GM19455 (cell line): ENCODE measurements around the gene SF3A1.
A peak's percentile ranks its signal among the peaks of the same experiment; 100 is the strongest.

ENCODE experiments used
- ATAC-seq: cut with Tn5 transposase; IDR thresholded peaks from one replicate; pipeline ENCODE4 v1.9.1; 2021; ENCODE audit not compliant: unreplicated experiment

The SF3A1 gene

DNA sequence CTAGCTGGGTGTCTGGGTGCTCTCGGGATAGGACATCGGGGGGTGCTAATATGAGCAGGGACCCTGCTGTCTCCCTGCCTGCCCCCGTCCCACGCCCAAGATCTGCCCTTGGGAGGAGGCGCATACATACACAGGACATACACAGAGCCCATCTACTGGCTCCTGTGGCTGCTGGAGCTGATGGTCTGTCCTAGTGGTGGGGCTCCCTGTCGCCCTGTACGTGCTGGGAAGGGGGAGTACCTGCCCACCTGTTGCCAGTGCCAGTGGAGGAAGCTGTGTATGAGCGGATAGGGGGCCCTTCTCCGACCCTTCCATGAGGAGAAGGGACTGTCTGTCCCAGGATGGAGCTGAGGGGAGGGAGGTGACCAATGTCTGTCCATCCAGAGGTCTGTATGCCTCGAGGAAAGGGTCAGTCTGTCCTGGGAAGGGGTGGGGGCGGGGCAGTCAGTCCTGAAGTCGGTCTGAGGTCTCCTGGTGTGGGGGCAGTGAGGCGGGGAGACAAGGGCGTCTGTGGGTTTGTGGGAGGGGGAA is 30.9 kb downstream of the SF3A1 start:
- no peak for ATAC-seq

DNA sequence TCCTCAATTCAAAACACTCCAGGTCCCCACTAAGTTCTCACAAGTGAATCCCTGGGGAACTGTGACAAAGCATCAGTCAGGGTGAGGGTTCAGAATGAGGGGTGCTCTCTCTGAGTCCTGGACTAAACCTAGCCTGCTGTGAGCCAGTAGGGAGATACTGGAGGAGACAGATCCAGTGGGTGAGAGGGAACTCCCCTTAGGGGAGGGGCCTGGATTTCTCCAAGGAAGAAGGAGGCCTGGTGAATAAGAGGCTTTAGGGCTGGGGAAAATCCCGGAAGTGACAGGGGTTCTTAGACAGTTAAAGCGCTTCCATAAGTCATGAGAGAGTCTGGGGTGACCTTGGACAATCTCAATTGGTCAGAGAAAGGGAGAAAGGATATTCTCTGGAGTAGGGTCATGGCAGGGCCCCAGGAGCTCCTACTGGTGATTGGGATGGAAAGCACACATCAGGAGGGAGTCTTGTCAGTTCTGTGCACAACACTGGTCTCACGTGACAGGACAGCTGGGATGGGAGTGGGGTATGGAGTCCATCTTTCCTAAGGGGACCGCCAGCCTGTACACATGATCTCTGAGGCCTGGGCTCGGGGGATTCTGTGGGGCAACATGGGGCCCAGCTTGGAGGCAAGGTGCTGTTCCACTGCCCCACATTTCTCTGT is 31.5 kb downstream of the SF3A1 start:
- ATAC-seq: no peak

DNA sequence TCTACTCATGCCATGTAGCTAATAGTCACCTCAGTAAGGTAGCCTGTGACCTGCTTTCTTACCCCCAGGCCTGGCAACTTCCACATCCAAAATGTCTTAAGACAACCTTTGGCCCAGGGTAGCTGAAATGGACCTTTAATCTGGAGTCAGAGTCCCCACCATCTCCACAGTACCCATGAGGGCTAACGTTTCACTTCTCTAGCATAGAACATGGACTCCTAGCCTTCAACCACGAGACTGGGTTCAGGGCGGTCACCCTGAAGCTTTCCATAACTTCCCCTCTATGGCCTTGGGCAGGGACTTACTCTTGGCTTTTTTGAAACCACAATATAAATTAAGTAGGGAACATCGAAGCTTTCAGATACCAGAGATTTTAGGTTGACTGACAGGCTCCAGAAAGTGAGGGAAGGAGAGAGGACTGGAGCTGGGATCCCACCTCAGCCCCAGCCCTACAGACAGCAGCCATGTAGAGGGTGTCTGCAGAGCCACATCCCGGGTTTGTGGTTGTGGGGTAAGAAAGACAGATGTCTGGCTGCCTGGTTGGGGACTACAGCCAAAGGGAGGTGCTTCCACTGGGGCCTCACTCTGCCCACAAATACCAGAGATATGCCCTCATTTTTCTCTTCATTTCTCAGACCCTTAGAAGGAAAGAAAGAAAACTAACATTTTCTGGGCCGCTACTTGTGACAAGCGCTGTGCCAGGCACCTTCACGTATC is 32.5 kb downstream of the SF3A1 start:
- no peak for ATAC-seq

DNA sequence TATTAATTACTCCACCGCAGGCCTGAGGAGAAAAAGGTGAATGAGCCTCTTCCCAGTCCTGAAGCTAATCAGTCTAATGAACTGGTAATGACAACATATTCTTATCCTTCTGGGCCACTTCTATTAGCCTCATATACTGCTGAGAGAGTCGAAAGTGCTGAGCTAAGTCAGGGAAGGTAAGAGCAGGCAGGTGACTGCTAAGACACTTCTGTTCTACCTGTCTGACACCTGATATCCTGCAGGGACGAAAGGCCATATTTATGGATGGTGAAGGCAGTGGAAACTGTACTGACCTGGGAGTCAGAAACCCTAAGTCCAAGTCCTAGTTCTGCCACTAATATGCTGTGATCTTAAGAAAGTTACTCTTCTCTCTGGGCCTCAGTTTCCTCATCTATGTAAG is 33.4 kb downstream of the SF3A1 start:
- ATAC-seq: no peak

DNA sequence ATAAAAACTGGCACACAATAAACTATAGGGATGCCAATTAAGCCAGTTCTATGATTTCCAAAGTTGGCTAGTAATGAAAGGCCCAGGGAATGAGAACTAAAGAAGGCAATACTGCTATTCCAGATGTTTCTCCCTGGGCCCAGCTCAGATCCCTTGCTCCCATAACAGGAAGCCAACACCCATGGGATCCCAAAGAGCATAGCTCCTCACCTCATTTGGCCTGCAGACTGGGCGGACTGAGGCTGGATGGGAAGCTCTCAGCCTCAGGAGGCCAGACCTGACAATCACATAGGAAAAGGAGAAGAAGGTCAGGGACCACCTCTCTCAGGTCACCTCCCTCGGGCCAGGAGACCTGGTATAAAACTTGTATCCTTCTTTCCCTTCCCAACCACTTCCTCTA is 35.2 kb downstream of the SF3A1 start:
- no peak for ATAC-seq

DNA sequence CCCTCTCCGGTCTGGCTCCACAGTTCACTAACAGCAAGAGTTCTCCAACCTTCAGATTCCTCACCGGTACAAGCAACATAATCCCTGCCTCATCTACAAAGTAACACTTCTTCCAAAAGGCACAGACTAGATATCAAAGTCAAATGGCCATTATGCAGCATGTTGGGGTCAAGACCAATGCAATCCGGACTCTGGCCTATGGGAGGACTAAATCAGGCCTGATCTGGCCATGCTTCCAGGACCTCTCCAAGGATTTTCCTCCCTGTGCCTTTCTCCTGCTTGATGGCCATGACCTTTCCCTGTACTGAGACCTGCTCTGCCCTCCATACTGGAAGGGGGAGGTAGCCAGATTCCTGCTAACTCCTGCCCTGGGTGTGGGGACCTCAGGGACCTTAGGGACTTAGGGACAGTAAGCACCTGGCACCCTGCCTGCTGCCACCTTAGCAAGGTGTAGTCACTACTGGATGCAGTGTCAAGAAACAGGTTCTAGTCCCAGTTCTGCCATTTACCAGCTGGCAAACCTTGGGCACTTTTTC is 36.6 kb downstream of the SF3A1 start:
- ATAC-seq: no peak

DNA sequence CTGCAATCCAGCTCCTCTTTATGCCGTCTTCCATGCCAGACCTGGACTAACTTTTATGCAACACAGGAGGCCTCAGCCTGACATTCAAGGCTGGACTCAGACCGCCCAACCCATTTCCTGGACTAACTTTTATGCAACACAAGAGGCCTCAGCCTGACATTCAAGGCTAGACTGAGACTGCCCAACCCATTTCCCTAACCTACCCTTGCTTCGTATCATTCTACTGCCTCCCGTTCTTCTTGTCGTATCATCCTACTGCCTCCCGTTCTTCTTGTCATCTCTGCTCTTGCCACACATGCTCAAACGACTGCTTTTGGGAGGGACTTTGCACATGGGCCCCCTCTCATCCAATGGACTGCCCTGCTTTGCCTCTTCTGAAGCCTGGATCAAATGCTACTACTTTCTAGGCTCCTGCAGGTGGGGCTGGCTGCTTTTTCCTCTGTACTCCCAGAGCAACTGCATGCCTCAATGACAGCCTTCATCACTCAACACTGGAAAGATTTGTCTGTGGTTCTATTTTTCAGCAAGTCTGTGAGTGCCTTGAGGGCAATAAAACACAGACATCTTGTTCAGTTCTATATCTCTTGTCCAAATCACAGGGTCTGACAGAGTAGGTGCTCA is 37.8 kb downstream of the SF3A1 start:
- no peak for ATAC-seq

DNA sequence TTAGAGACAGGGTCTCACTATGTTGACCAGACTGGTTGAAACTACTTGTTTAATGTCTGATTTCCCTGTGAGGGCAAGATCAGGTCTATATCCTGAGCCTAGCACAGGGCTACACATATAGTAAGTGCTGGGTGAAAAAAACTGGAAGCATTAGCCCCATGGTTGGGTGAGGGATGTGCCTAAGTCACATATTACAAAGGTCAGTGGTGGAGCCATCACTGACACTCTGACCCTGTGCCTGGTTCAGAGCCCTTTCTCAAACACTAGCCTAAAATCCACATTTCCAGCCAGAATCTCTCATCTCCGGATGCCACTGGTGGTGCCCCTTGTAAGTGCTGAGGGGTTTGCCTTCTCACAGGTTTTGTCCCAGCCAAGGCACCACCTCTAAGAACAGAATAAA is 38.9 kb downstream of the SF3A1 start:
- ATAC-seq: no peak

DNA sequence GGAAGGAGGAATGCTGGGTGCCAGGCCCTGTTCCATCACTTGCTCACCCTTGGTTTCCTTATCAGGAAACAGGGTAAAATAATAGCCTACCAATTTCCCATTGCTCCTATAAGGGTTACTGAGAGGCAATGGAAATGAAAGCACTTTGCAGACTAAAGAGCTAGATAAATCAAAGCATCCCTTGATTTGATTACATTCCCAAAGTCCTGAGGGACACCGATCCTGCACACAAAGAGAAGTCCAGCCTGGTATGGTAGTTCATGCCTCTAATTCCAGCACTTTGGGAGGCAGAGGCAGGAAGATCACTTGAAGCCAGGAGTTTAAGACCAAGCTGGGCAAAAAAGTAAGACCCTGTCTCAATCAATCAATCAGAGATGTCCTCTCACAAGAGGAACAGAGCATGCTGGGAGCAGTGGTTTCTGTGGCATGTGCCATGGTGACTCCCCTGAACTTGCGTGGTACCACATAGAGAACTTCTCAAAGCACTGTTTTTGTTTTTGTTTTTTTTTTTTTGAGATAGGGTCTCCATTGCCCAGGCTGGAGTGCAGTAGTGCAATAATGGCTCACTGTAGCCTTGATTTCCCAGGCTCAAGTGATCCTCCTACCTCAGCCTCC is 40.6 kb downstream of the SF3A1 start:
- ATAC-seq: no peak

DNA sequence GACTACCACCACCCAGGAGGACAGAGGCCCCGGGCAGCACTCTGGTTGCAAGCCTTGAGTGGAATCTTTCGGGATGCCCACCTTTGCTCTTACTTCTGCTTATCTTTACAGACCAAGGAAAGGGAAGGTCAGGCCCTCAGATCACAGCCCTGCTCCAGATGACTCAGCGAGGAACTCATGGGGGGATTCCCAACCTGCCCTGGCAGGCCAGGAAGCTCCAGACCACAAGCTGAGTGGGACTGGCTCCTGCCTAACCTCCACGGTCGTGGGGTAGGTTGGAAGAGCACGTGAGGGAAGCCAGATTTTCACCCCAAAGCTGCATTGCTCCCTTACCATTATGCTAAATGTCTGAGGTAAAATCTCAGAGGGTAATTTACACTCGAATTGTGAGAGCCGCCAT is 41.8 kb downstream of the SF3A1 start:
- no peak for ATAC-seq

DNA sequence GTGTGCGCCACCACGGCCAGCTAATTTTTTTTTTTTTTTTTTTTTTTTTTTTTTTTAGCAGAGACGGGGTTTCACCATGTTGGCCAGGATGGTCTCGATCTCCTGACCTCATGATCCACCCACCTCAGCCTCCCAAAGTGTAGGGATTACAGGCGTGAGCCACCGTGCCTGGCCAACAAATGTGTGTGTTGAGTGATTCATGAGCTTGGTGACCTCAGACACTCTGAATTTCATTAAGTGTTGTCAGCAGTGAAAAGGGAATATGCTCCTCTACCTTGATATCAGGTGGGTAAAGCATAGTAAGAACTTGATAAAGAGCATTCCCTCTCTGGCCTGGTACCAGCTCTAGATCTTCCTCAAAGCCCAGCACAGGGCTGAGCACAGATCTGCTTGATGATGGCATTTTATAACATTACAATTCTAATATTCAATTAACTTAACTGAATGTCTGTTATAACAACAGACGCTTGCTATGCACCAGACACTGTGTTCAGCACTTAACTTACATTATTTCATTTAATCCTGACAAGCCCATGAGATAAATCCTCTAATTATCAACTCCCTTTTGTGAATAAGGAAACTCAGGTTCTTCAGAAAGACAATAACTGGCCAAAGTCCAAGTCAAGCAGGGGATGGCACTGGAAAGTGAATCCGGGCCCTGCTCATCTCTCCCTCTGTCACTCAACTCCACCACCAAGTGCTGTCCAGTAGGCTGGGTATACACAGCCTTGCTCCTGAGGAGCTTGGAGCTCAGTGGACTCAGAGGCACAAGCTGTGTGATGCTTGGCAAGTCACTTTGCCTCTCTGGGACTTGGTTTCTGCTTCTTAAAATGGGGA is 42.9 kb downstream of the SF3A1 start:
- ATAC-seq: no peak

DNA sequence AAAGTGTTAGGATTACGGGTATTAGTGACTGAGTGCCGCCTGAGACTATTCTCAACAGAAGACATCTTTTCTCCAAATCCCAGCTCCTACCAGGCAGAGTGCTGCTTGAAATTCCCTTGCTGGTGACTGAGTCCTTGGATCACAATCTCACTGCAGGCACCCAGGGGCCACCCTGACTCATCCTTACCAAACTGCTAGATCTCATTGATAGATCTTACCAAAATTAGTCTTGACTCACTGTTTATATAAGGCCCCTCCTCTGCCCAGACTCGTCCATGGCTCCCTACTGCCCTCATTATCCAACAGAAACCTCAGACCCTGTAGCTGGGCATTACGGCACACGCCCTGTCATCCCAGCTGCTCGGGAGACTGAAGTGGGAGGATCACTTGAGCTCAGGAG is 44.6 kb downstream of the SF3A1 start:
- ATAC-seq: no peak

DNA sequence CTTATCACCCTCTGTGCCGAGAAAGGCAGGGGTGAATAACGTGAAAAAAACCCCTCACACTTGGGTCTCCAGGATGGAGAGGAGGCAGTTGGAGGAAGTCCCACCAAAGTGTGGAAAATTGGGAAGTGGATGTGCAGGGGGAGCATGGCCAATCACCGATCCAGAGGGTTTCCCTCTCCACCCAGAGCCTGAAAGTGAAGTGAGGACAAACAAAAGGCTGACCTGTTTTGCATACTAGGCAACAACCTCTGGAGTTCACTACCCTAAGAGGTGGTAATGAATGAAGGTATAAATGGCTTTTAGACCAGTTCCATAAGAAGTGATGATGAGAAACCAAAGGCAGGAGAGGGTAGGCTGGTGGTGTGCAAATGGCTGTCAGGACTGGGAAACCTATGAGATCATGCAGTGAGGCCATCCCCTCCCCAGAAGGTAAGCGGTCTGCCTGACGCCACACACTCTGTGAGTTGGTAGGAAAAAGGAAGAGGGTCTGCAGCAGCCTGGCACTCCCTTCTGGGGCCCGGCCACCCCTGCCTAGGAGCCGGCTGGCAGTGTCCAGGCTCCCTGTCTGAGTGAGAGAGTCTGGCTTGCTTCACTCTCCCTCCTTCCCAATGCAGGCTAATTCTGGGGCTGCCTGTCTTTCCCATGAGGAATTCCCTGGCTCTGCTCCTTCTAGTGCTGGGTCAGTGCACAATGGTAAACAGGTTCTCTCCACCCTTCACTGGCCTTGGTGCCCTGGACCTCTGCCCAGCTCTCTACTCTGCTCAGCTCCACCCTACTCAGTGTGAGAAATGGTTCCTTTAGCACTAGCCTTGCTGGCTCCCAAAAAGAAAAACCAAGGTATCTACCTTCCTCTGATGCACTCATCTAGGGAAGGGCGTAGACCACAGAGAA is 45.6 kb downstream of the SF3A1 start:
- no peak for ATAC-seq

DNA sequence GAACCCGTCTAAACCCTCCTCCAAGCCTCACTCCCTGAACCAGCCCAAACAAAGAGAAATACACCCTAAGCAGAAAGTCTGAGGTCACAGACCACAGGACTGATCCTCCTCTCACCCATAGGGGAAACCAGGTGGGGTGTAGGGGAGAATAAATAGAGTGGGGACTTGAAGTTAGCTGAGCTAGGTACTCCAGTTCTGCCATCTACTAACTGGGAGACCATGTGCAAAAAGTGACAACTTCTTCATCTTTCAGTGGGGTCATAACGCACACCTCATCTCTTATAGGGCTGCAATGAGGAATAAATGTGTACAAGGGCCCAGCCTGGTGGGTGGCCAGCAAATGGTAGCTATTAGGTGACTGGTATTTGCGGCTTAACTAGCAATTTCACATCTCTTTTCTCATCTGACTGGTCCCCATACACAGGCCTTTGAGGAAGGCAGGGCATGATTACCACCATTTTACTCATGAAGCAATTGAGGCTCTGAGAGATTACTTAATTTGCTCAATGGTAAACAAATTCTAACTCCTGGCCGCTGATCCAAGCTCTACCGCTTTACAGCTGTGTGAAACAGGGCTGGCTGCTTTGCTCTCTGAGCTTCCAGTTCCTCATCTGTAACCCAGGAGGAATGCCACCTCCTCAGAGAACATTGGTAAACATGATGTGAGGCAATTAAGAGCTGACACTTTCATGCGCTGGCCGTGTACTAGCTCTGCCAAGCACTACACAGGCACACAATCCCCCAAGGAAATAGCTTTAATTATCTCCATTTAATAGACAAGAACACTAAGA is 46.5 kb downstream of the SF3A1 start:
- ATAC-seq: peak; percentile 44

DNA sequence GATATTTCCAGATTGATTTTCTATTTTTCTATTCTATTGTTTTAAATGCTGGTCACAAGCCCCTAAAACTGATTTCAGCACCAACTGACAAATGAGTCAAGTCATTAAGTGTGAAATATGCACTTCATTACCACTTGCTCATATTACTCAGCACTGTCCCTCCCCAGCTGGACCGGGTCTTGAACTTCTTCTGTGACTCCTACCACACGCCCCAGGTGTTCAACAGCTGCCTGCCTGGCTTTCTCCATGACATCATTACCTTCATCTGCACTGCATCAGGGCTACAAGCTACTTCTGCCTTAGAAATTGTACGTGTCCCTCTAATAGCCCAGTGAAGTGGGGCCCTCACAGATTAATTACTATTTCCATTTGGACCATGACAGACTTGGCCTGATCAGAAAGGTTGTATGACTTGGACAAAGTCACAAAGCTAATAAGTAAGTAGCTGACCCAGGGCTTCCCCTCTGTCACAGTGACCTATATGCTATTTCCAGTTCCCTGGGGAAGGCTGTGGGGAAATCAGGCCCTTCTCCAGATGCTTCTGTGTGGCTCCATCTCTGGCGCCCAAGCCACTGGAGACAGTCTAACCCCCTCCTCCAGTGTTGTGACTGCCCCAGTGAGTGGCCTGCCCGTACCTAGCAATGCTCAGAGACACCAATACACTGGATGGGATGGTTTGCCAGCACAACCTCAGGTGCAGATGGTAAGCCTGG is 48.0 kb downstream of the SF3A1 start:
- no peak for ATAC-seq

DNA sequence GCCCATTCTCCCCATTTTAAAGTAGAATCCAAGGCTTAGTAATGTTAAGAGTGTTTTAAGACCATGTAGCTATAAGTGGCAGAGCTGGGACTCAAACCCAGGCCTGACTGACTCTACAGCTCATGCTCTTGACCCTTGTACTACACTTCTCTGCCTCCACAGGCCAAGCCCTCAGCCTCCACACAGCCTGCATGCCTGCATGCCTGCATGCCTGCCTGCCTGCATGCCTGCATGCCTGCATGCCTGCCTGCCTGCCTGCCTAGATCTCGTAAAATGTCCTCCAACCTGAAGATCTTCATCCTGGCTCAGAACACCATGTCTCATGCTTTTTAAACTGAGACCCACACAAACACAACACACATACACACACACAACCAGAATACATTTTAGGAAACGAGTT is 48.6 kb downstream of the SF3A1 start:
- ATAC-seq: no peak

DNA sequence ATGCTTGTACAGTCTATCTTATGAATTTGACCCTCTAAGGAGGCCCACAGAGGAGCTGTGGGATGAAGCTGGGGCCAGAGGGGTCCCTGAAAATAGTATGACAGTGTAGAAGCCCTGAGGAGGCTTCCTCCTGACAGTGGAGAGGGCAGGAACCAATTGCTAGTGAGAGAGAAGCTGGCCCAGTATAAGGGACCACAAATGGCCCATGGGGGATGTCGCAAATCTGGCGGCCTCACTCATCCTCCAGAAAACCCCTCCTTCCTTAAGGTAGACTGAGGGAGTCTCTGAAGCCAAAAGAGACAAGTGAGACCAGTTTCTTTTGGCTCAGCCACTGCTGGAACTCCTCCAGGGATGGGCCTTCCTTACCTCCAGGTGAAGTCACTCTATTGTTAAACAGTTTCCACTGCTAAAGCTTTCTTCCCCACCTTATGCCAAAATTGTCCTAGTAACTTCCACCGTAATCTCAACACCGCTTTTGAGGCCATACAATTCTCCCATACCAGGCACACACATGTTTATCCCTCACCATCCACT is 49.6 kb downstream of the SF3A1 start:
- ATAC-seq: no peak

DNA sequence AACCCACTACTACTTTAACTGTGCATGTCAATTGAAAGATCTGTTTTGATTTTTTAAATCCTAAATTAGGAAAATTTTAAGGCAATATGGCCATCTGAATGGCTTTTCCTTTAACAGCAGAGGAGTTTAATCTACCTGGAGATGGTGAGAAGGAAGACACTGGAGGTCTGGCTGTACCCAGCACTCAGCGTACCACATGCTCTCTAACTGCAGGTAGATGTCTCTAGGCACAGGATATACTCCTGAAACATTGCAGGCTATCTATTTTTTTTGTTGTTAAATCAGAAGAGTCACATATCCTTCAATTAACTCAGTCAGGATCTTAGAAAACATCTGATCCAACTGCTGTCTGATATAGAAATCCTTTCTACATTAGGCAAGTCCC is 50.1 kb downstream of the SF3A1 start:
- ATAC-seq: no peak
